SH-SY5Y (cell line): ENCODE results near the gene VEZT.

Experiments
- GATA2 ChIP-seq: IDR thresholded peaks from 2 replicates; pipeline ENCODE4 v1.6.1; 2011; ENCODE audit warnings: mild to moderate bottlenecking, low read depth, low read length
- GATA3 ChIP-seq: IDR thresholded peaks from 2 replicates; pipeline ENCODE4 v1.6.1; 2011; ENCODE audit warnings: low read depth, mild to moderate bottlenecking, low read length, moderate library complexity

DNA sequence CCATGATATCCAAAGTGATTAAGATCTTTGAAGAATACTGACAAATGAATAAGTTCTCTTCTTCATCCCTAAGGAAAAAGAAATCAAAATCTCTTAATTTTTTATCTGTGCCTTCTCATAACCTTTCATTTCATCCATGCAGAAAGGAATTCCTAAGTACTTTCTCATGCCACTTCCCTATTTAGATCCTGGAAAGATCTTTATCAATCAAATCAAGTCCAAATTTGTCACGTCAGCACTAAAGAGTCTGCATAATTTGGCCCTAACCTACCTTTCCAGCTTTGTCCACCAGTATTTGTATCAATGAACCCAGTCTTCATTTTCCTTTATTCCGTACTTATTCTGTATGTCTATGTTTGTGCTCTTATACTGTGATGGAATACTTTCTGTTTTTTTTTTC is 41.2 kb downstream of the VEZT start:
- no peak for TF ChIP-seq GATA2
- TF ChIP-seq GATA3, result no peak
